Stimulated activated CD8-positive, alpha-beta memory T cell treated with anti-CD3 and anti-CD28 coated beads, Interleukin-7, amount 100 ng/mL, for 4 hours (primary cell): ENCODE measurements around the gene GAS1.

Experiments used
- DNase-seq, 2 donors: peaks; one replicate each; pipeline ENCODE4 v3.0.0-alpha.2; 2020; ENCODE audit warnings: low read depth in 2 of 2

GAS1 gene

GRCh38 chr9:86926145-86926544 lies 21.2 kb downstream of the GAS1 start:
- DNase-seq: no peak

DNA sequence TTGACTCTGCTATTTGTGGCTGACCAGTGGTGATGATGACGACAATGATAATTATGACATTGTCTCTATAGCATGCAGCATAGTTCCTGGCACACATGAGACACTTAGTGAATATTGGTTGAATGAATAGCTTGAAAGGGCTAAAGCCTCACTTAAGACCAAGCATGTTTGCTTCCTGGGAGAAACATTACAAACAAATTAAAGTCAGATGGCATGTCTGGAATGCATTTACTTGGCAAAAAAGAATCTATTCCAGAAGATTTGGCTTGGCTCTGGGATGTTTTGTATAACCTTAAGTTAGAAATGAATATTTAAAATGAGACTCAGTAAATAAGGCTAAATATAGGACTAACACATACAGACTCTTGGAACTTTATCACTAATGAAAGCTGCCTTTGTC lies 21.6 kb downstream of the GAS1 start:
- DNase-seq: no peak

DNA sequence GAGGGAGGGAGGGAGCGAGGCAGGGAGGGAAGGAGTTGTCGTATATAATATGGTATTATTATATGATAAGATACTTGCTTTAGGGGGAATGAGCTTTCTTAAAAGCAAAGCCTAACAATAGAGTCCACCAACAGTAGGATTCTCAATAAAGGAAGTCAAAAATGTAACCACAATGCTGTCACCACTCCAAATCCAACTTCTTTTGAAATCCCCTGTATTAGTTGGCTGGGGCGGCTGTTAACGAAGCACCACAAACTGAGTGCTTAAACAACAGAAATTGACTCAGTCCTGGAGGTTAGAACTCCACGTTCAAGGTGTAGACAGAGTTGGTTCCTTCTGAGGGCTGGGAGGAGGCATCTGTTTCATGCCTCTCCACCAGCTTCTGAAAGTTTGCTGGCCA lies 23.1 kb downstream of the GAS1 start:
- no peak for DNase-seq

- no peak for DNase-seq
Observed at GRCh38 chr9:86921151-86921923, 26.0 kb downstream of the GAS1 start.

DNA sequence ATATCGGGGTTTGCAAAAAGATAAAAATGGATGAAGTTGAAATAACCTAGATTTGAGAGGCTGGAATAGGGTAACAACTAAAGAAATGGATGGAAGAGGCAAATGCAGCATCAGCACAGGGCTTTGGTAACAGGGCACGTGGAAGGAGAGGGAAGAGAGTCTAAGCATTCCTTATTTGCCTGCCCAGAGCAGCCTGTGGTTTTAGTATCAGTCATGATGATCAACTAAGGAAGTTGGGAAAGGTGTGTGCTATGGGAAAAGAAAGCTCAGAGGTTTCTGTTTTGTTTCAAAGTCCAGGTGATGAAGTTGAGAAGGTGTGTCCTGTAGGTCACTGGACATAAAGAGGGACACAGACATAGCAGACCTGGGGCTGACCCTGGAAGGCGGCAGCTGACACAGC lies 28.8 kb downstream of the GAS1 start:
- no peak for DNase-seq

DNA sequence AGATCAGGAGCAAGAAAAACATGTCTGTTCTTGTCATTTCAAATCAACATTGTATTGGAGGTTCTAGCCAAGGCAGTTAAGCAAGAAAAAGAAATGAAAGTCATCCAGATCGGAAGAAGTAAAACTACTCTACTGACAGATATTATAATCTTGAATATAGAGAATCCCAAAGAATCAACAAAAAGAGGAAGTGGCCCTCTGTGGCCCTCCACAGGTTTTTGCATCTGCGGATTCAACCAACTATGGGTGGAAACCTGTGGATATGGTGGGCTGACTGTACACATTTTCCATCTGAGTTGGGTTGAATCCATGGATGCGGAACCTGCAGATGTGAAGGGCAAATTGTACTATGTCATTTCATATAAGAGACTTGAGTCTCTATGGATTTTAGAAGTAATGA lies 35.1 kb downstream of the GAS1 start:
- DNase-seq: no peak

GRCh38 chr9:86909388-86909787 lies 37.9 kb downstream of the GAS1 start:
- DNase-seq: no peak

DNA sequence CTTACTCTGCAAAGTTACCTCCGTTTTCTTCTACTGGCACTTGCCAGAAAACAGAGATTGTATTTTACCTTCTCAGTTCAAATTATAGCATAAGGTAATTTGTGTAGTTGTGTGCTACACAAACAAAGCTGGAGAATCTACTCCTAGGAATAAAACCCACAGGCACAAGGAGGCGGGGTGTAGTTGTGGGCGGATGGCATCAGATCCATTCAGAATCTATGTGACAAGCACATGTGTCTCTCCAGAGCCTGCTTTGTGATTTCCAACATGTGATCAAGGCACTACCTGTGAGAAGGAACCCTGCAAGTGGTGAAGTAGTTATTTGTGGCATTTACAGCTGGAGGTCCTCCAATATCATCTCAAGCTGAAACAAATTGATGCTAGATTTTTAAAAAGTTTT lies 39.0 kb downstream of the GAS1 start:
- DNase-seq: no peak

GRCh38 chr9:86907346-86907745 lies 40.0 kb downstream of the GAS1 start:
- no peak for DNase-seq

DNA sequence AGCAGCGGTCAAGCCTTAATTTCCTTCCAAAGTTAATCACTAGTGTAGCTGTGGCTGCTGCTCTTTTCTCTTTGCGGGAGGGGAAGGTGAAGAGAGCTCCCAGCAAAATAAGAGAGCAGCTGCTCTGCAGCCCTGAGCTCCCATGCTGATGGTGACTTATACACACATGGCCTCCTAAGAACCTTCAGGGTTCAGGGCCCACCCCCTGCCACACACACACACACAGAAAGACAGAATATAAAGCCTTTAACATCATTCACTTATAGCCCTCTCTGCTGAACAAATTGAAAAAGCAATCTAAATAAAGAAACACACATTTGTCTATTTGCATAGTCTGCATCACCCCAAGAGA lies 43.6 kb downstream of the GAS1 start:
- DNase-seq: no peak

DNA sequence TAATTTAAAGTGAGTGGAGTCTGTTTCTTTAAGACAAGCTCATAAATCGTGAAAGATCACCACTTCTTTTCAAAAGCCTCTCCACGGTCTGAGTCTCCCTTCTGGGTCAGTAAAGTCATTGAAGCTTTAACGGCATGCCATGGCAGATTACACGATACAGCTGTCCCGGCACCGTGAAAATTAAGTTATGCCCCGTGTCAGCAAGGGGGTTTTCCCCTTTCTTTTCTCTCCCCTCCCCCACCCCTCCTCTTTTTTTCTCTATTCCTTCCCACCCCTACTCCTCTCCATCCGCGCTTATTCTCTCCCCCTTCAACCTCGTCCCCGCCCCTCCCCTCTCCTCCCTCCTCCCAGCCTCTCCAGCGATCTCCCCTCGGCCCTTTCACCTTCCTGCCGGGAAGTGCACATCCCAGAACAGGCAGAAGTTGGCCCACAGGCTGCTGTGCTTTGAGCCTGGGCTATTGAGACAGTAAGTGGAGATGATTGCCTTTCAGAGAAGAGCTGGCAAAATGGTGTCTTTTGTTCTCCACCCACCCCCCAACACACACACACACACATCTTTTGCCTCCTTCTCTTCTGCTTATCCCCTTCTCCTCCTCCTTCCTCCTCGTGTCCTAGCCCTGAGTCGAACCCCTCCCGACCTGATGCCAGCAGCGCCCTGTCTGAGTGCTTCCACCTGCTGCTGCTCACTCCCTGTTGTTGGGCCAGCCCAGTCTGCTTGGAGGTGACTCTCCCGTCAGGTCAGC lies 44.1 kb downstream of the GAS1 start:
- DNase-seq: no peak

DNA sequence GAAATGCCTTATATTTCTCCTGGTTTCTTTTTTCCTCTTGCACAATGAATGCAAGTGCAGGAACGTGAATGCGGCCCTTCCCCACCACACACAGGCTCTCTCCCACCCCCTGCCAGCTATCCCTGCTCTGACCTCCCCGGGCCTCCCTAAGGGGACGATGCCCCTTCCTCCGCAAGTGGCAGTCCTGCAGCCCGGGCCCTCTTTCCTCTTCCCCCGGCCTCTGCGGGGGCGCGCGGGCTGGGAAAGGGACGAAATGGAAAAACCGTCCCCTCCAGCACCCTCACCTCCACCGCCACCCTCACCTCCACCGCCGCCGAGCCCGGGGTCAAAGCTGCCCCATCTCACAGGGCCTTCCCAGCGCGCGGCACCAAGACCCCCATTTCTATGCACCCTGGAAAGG lies 44.7 kb downstream of the GAS1 start:
- DNase-seq: no peak

DNA sequence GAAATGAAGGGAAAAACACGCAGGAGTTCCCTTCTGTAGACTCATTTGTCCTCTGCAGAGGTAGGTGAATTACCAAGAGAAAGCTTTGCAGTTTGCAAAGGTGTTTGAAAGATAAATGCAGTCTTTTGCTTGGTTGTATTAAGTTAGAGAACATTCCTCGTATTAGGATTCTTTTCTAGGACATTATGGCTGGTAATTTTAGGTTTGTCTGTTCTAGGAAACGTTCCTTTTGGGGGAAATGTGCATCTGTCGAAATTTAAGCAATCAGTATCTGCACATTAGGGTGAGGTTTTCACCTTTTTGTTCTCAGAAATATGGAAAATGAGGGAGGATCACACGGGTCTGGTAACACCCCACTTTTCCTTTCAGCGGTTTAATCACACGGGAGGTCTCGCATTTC lies 45.1 kb downstream of the GAS1 start:
- no peak for DNase-seq

DNA sequence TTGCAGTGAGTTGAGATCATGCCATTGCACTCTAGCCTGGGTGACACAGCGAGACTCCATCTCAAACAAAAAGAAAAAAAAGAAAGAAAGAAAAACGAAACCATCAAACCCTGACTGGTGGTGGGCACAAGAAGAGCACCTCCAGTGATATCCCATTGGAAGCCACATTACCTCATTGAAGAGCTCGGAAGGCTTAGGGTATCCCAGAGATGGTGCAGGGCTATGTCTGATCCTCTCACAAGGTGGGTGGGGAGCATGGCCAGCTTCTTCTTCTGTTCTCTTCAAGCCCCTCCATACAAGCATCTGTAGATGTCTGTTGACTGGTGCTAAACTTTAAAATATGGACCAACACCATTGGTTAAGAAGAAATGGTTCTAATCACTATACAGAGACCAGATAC lies 45.8 kb downstream of the GAS1 start:
- no peak for DNase-seq
